ENCODE data around the gene TFG.

TFG gene

GRCh38 chr3:100703865-100704264, 5.4 kb upstream of the TFG start:
- no peak for DNase-seq (ENCODE audit: low read depth in 3 of 3, low spot score in 1 of 3)

GRCh38 chr3:100706365-100706764, 2.9 kb upstream of the TFG start:
- DNase-seq (ENCODE audit: low read depth in 3 of 3, low spot score in 1 of 3): no peak

GRCh38 chr3:100708644-100708988, 678 bp upstream of the TFG start:
- DNase-seq (ENCODE audit: low read depth in 3 of 3, low spot score in 1 of 3): no peak

GRCh38 chr3:100709842-100710260, 557 bp downstream of the TFG start:
- DNase-seq (ENCODE audit: low read depth in 3 of 3, low spot score in 1 of 3): peak in 1 of 3 donors; percentile 5

- DNase-seq (ENCODE audit: low read depth in 3 of 3, low spot score in 1 of 3): peak in 1 of 3 donors; percentile 48
Observed at GRCh38 chr3:100710261-100710968, 1.1 kb downstream of the TFG start.

GRCh38 chr3:100715176-100715575, 5.9 kb downstream of the TFG start:
- DNase-seq (ENCODE audit: low read depth in 3 of 3, low spot score in 1 of 3): no peak

GRCh38 chr3:100717063-100717462, 7.8 kb downstream of the TFG start:
- no peak for DNase-seq (ENCODE audit: low read depth in 3 of 3, low spot score in 1 of 3)

GRCh38 chr3:100717637-100718487, 8.6 kb downstream of the TFG start:
- no peak for DNase-seq (ENCODE audit: low read depth in 3 of 3, low spot score in 1 of 3)

GRCh38 chr3:100719136-100719535, 9.8 kb downstream of the TFG start:
- DNase-seq (ENCODE audit: low read depth in 3 of 3, low spot score in 1 of 3): no peak

- DNase-seq (ENCODE audit: low read depth in 3 of 3, low spot score in 1 of 3): no peak
Observed at GRCh38 chr3:100720426-100720825, 11.1 kb downstream of the TFG start.

- DNase-seq (ENCODE audit: low read depth in 3 of 3, low spot score in 1 of 3): no peak
Observed at GRCh38 chr3:100725935-100726513, 16.7 kb downstream of the TFG start.

- DNase-seq (ENCODE audit: low read depth in 3 of 3, low spot score in 1 of 3): no peak
Observed at GRCh38 chr3:100726706-100727105, 17.4 kb downstream of the TFG start.

- no peak for DNase-seq (ENCODE audit: low read depth in 3 of 3, low spot score in 1 of 3)
Observed at GRCh38 chr3:100730524-100730923, 21.2 kb downstream of the TFG start.

GRCh38 chr3:100732435-100732834, 23.1 kb downstream of the TFG start:
- no peak for DNase-seq (ENCODE audit: low read depth in 3 of 3, low spot score in 1 of 3)

- DNase-seq (ENCODE audit: low read depth in 3 of 3, low spot score in 1 of 3): no peak
Observed at GRCh38 chr3:100737334-100737733, 28.0 kb downstream of the TFG start.

- no peak for DNase-seq (ENCODE audit: low read depth in 3 of 3, low spot score in 1 of 3)
Observed at GRCh38 chr3:100740207-100740606, 30.9 kb downstream of the TFG start.

- no peak for DNase-seq (ENCODE audit: low read depth in 3 of 3, low spot score in 1 of 3)
Observed at GRCh38 chr3:100743535-100743934, 34.2 kb downstream of the TFG start.

- no peak for DNase-seq (ENCODE audit: low read depth in 3 of 3, low spot score in 1 of 3)
Observed at GRCh38 chr3:100744671-100745070, 35.4 kb downstream of the TFG start.

- no peak for DNase-seq (ENCODE audit: low read depth in 3 of 3, low spot score in 1 of 3)
Observed at GRCh38 chr3:100745617-100746016, 36.3 kb downstream of the TFG start.

GRCh38 chr3:100746092-100746491, 36.8 kb downstream of the TFG start:
- DNase-seq (ENCODE audit: low read depth in 3 of 3, low spot score in 1 of 3): no peak

GRCh38 chr3:100748220-100748619, 38.9 kb downstream of the TFG start:
- no peak for DNase-seq (ENCODE audit: low read depth in 3 of 3, low spot score in 1 of 3)

- DNase-seq (ENCODE audit: low read depth in 3 of 3, low spot score in 1 of 3): no peak
Observed at GRCh38 chr3:100748967-100749366, 39.7 kb downstream of the TFG start.
